MM.1S (cell line): Measurements from ENCODE around the gene COPE.

Experiments used
- EZH2 ChIP-seq: fragments of 300-600 bp; sonication (generic); optimal IDR thresholded peaks from 2 replicates; pipeline ENCODE3; 2017; ENCODE audit warnings: low read depth, mild to moderate bottlenecking, antibody characterized with exemption, low read length, mixed read lengths
- EZH2phosphoT487 ChIP-seq: fragments of 300-600 bp; sonication (generic); IDR thresholded peaks from 2 replicates; pipeline ENCODE4 v1.6.1; 2018; ENCODE audit warnings: antibody characterized with exemption, low read length
- TF ChIP-seq, protein P1 (sequence below): fragments of 300-600 bp; sonication (generic); IDR thresholded peaks from 2 replicates; pipeline ENCODE4 v1.5.1; 2016; ENCODE audit warnings: antibody characterized with exemption, low read length, mixed read lengths

- TF ChIP-seq, protein P1, sequence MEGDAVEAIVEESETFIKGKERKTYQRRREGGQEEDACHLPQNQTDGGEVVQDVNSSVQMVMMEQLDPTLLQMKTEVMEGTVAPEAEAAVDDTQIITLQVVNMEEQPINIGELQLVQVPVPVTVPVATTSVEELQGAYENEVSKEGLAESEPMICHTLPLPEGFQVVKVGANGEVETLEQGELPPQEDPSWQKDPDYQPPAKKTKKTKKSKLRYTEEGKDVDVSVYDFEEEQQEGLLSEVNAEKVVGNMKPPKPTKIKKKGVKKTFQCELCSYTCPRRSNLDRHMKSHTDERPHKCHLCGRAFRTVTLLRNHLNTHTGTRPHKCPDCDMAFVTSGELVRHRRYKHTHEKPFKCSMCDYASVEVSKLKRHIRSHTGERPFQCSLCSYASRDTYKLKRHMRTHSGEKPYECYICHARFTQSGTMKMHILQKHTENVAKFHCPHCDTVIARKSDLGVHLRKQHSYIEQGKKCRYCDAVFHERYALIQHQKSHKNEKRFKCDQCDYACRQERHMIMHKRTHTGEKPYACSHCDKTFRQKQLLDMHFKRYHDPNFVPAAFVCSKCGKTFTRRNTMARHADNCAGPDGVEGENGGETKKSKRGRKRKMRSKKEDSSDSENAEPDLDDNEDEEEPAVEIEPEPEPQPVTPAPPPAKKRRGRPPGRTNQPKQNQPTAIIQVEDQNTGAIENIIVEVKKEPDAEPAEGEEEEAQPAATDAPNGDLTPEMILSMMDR: no peak
- TF ChIP-seq EZH2phosphoT487 (no peak), EZH2 (no peak)
Observed at GRCh38 chr19:18896421-18896841, 22.8 kb downstream of the COPE start.
